Naive thymus-derived CD8-positive, alpha-beta T cell (primary cell): ENCODE data around the gene DGKI. TPM values are rescaled to one million over a fixed set of nuclear protein-coding genes. Genes with fewer than 3 reads are reported as not detected.
"Not testable (repeated sequence)": the region's sequence is repeated elsewhere in the genome, so short reads cannot be mapped to it uniquely, and the experiment has no call there.

Source experiments
- ATAC-seq, 2 donors: fragments of 150-1000 bp; cut with Tn5 transposase in 1 of 2; sonication (Bioruptor Pico), chemical (Tn5 transposase) in 1 of 2; 1 replicate in 1 of 2; 2 replicates in 1 of 2; pipeline ENCODE4 v1.10.0; 2021; ENCODE audit warnings: mild to moderate bottlenecking in 2 of 2, moderate library complexity in 2 of 2
- POLR2A ChIA-PET: fragments of 350-600 bp; sonication (Branson Sonifier 250); formaldehyde crosslinking; loops from one replicate; lab custom pipeline; 2021; ENCODE audit warnings: antibody characterized with exemption; lab: Charles Lee
- DNase-seq, 10 donors: peaks; one replicate each; pipeline versions ENCODE4 v3.0.0 to v3.0.0-alpha.2; 2020 to 2022
- H3K27ac Mint-ChIP-seq, 10 donors: one replicate each; pipeline ENCODE4 v1.8.0; 2020 to 2022; ENCODE audit warnings: mild to moderate bottlenecking in 10 of 10, mixed read lengths in 10 of 10, moderate library complexity in 4 of 10, inconsistent platforms in 1 of 10
- H3K27me3 Mint-ChIP-seq, 5 donors: one replicate each; pipeline ENCODE4 v1.8.0; 2021 to 2022; ENCODE audit warnings: mixed read lengths in 5 of 5
- H3K36me3 Mint-ChIP-seq, 3 donors: one replicate each; pipeline ENCODE4 v1.8.0; 2020 to 2022; ENCODE audit warnings: mixed read lengths in 3 of 3, mild to moderate bottlenecking in 2 of 3, inconsistent platforms in 1 of 3
- H3K4me1 Mint-ChIP-seq, 4 donors: one replicate each; pipeline ENCODE4 v1.8.0; 2021 to 2022; ENCODE audit warnings: mixed read lengths in 4 of 4
- H3K4me3 Mint-ChIP-seq, 10 donors: one replicate each; pipeline ENCODE4 v1.8.0; 2020 to 2022; ENCODE audit warnings: mild to moderate bottlenecking in 10 of 10, mixed read lengths in 10 of 10, moderate library complexity in 6 of 10, inconsistent platforms in 1 of 10
- H3K9me3 Mint-ChIP-seq, 9 donors: one replicate each; pipeline ENCODE4 v1.8.0; 2020 to 2022; ENCODE audit warnings: mixed read lengths in 9 of 9, mild to moderate bottlenecking in 3 of 9, inconsistent platforms in 1 of 9, moderate library complexity in 1 of 9
- polyA plus RNA-seq, 3 donors: library from polyadenylated mRNA; unstranded; fragments of 300-500 nt; fragmentation: Illumina TruSeq; gene quantifications; one replicate each; pipeline ENCODE4 v1.2.3, GENCODE V29; 2021
- total RNA-seq, 8 experiments: library from RNA in 2 of 8; stranded (reverse) in 2 of 8; gene quantifications; one replicate each; pipeline ENCODE4 v1.2.3 and lab custom pipeline; 2021 to 2026

The DGKI gene
- total and polyA plus RNA-seq, 5 experiments from 2014 or later, result 0.01 TPM; not detected in 4

GRCh38 chr7:137734221-137734620 lies 112.6 kb downstream of the DGKI start:
- no peak for ATAC-seq
- Mint-ChIP-seq H3K4me1 (no peaks in the 10 kb centered on the region), H3K27ac (no peak overlapping the region), H3K4me3 (no peak overlapping the region), H3K27me3 (peaks cover 8 to 36% (median 13%) of the 10 kb centered on the region in 5 donors), H3K9me3 (no peaks in the 10 kb centered on the region), H3K36me3 (no peaks in the 10 kb centered on the region)
- DNase-seq, result no peak
- POLR2A ChIA-PET, result no interaction called here

DNA sequence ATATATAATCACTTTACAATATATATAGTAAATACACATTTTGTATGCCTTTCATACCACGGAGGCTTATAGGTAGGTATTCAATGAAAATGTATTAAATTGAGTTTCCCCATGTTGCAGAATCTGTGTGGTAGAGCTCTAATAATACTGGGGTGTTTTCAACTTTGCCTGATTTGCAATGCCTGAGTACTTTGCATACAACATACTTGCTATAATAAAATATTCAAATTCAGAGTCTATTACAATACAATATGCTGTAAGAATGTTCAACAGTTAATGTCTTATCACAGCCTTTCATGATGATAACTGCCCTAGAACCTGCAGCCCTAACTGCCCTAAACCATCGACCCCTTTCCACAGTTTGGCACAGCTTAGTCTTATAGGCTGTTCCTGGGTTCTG lies 114.6 kb downstream of the DGKI start:
- DNase-seq (no peak), ATAC-seq (no peak)
- Mint-ChIP-seq H3K4me1 (no peaks in the 10 kb centered on the region), H3K36me3 (no peaks in the 10 kb centered on the region), H3K9me3 (peaks cover 0 to 4% (median 0%) of the 10 kb centered on the region in 9 donors), H3K27me3 (peaks cover 4 to 29% (median 11%) of the 10 kb centered on the region in 5 donors), H3K4me3 (no peak overlapping the region), H3K27ac (no peak overlapping the region)
- POLR2A ChIA-PET, result no interaction called here

DNA sequence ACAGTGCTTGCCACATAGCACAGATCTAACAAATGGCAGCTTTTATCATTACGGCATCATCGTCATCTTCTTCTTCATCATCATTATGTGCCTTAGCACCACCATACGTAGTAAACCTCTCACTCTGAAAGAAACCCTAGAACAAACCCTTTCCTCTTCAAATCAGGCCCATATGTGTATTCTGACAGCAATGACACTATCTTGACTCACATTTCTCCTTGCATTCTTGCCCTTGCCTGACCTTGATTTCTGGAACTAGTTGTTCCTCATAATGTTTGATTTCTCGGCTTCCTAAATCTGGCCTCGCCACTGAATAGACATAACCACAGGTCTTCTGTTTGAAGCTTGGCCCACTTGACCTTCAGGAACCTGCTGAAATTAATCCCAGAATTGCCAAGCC lies 115.3 kb downstream of the DGKI start:
- no peaks in the 10 kb centered on the region for H3K36me3 Mint-ChIP-seq
- H3K4me3 Mint-ChIP-seq, result no peak overlapping the region
- peaks cover 0 to 4% (median 0%) of the 10 kb centered on the region in 9 donors for H3K9me3 Mint-ChIP-seq
- H3K4me1 Mint-ChIP-seq, result no peaks in the 10 kb centered on the region
- POLR2A ChIA-PET, result no interaction called here
- no peak for DNase-seq
- no peak for ATAC-seq
- H3K27ac Mint-ChIP-seq, result no peak overlapping the region
- peaks cover 4 to 29% (median 11%) of the 10 kb centered on the region in 5 donors for H3K27me3 Mint-ChIP-seq

- ATAC-seq, result no peak
- no peaks in the 10 kb centered on the region for H3K36me3 Mint-ChIP-seq
- H3K4me3 Mint-ChIP-seq, result no peak overlapping the region
- no peaks in the 10 kb centered on the region for H3K4me1 Mint-ChIP-seq
- H3K9me3 Mint-ChIP-seq, result peaks cover 0 to 4% (median 0%) of the 10 kb centered on the region in 9 donors
- H3K27ac Mint-ChIP-seq, result no peak overlapping the region
- DNase-seq, result no peak
- H3K27me3 Mint-ChIP-seq, result peaks cover 6 to 36% (median 15%) of the 10 kb centered on the region in 5 donors
- POLR2A ChIA-PET, result no interaction called here
Measured at GRCh38 chr7:137728426-137728825, 118.3 kb downstream of the DGKI start.

- ATAC-seq, result no peak
- H3K9me3 Mint-ChIP-seq, result peaks cover 0 to 4% (median 0%) of the 10 kb centered on the region in 9 donors
- POLR2A ChIA-PET, result no interaction called here
Measured at GRCh38 chr7:137727413-137727812, 119.4 kb downstream of the DGKI start.

DNA sequence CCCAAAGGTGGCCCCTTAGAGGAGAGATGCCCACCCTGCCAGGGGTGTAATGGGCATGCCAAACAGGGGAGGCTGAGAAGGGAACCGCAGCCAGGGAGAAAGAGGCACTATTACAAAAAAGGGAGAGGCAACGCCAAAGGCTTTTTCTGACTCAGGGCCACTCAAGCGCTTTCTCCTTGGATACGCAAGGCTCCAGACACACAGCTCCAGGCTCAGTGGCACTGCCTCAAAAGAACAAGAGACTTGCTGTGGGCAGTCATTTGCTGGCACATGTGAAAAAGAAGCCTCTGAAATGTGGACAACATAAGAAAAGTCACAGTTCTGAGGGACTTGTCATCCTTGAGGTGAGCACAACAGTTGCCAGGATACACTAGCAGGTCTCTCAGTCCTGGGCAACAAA lies 128.4 kb downstream of the DGKI start:
- DNase-seq (no peak), ATAC-seq (no peak)
- Mint-ChIP-seq H3K36me3 (no peaks in the 10 kb centered on the region), H3K4me3 (no peak overlapping the region), H3K27me3 (peaks cover under 1 to 19% (median 5%) of the 10 kb centered on the region in 5 donors), H3K9me3 (no peaks in the 10 kb centered on the region), H3K4me1 (no peaks in the 10 kb centered on the region), H3K27ac (no peak overlapping the region)
- POLR2A ChIA-PET, result no interaction called here

More at GRCh38 chr7:137727413-137727812, 119.4 kb downstream of the DGKI start:
- H3K36me3 Mint-ChIP-seq, result no peaks in the 10 kb centered on the region
- H3K4me3 Mint-ChIP-seq, result no peak overlapping the region
- no peaks in the 10 kb centered on the region for H3K4me1 Mint-ChIP-seq
- peaks cover 3 to 30% (median 13%) of the 10 kb centered on the region in 5 donors for H3K27me3 Mint-ChIP-seq
- H3K27ac Mint-ChIP-seq, result no peak overlapping the region
- no peak for DNase-seq

- no peaks in the 10 kb centered on the region for H3K9me3 Mint-ChIP-seq
- H3K4me3 Mint-ChIP-seq, result no peak overlapping the region
- ATAC-seq (no peak), DNase-seq (no peak)
- H3K36me3 Mint-ChIP-seq, result no peaks in the 10 kb centered on the region
- H3K4me1 Mint-ChIP-seq, result no peaks in the 10 kb centered on the region
- H3K27ac Mint-ChIP-seq, result no peak overlapping the region
- POLR2A ChIA-PET, result no interaction called here
- H3K27me3 Mint-ChIP-seq, result peaks cover 0 to 19% (median 7%) of the 10 kb centered on the region in 5 donors
Measured at GRCh38 chr7:137717811-137718271, 128.9 kb downstream of the DGKI start.

DNA sequence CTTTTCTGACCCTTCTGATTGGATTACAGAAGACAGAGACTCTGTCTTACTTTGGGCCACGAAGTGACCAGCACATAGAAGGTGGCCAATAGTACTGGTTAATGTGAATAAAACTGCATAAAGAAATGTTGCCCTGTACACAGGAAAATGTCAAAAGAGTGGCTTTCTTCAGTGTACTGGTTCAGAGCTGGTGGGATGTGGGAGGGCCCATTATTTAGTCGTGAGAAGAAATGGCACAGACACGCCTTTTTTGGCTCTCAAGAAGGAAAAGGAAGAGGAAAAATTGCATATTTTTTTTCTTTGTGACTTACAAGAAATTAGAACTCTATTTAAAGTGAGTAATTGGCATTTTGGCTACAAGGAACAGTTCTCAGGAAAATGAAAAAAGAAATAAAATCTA lies 129.7 kb downstream of the DGKI start:
- Mint-ChIP-seq H3K9me3 (no peaks in the 10 kb centered on the region), H3K27me3 (peaks cover 0 to 19% (median 7%) of the 10 kb centered on the region in 5 donors), H3K4me1 (no peaks in the 10 kb centered on the region), H3K36me3 (no peaks in the 10 kb centered on the region), H3K4me3 (no peak overlapping the region), H3K27ac (no peak overlapping the region)
- POLR2A ChIA-PET, result no interaction called here
- DNase-seq, result no peak
- ATAC-seq, result no peak

DNA sequence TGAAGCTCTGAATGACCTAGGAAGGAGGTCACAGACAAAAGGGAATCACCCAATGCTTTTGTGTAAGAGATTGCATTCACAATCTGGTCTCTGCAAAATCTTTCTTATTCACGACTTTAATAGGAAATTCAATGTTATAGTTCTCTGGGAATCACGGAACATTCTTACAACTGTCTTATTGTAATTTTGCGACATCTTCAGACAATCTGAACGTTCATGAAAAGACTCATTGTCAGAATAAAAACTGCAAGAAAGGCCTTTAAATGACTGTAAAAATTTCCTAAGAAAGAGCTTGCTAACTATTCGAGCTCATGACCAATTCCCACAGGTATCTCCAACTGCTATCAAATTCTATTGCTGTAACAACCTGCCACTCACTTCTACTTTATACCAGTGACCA lies 130.7 kb downstream of the DGKI start:
- ATAC-seq (no peak), DNase-seq (no peak)
- H3K9me3 Mint-ChIP-seq, result no peaks in the 10 kb centered on the region
- H3K4me3 Mint-ChIP-seq, result no peak overlapping the region
- no peaks in the 10 kb centered on the region for H3K4me1 Mint-ChIP-seq
- POLR2A ChIA-PET, result no interaction called here
- peaks cover 0 to 16% (median 7%) of the 10 kb centered on the region in 5 donors for H3K27me3 Mint-ChIP-seq
- H3K27ac Mint-ChIP-seq, result no peak overlapping the region
- H3K36me3 Mint-ChIP-seq, result no peaks in the 10 kb centered on the region

- Mint-ChIP-seq H3K9me3 (no peaks in the 10 kb centered on the region), H3K4me1 (no peaks in the 10 kb centered on the region), H3K27me3 (peaks cover 0 to 21% (median 8%) of the 10 kb centered on the region in 5 donors), H3K4me3 (no peak overlapping the region), H3K36me3 (no peaks in the 10 kb centered on the region), H3K27ac (no peak overlapping the region)
- POLR2A ChIA-PET, result no interaction called here
- ATAC-seq (no peak), DNase-seq (no peak)
Measured at GRCh38 chr7:137715533-137715932, 131.2 kb downstream of the DGKI start.

- peaks cover 0 to 24% (median 9%) of the 10 kb centered on the region in 5 donors for H3K27me3 Mint-ChIP-seq
- DNase-seq (no peak), ATAC-seq (no peak)
- H3K4me3 Mint-ChIP-seq, result no peak overlapping the region
- no peak overlapping the region for H3K27ac Mint-ChIP-seq
- POLR2A ChIA-PET, result no interaction called here
- H3K9me3 Mint-ChIP-seq, result no peaks in the 10 kb centered on the region
- no peaks in the 10 kb centered on the region for H3K4me1 Mint-ChIP-seq
- no peaks in the 10 kb centered on the region for H3K36me3 Mint-ChIP-seq
Measured at GRCh38 chr7:137715121-137715520, 131.7 kb downstream of the DGKI start.

GRCh38 chr7:137706330-137706729 lies 140.4 kb downstream of the DGKI start:
- not testable (repeated sequence) for ATAC-seq

DNA sequence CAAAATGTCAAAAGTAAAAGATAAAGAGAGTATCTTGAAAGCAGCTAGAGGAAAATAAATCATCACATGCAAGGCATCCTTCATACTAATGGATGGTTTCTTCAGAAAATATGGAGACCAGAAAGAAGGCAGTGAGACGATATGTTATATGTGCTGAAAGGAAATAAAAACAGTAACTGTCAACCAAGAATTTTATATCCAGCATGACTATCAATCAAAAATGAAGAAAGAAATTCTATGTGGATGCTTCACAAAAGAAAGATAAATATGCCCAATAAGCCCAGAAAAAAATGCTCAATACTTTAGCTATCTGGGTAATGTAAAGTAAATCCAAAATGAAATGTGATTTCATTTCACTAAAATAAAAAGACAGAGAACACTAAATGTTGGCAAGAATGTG lies 142.1 kb downstream of the DGKI start:
- peaks cover 16 to 48% (median 22%) of the 10 kb centered on the region in 9 donors for H3K9me3 Mint-ChIP-seq
- H3K36me3 Mint-ChIP-seq, result peaks cover 0 to 22% (median 0%) of the 10 kb centered on the region in 3 donors
- DNase-seq, result no peak
- H3K27ac Mint-ChIP-seq, result no peak overlapping the region
- peaks cover 0 to 7% (median 2%) of the 10 kb centered on the region in 5 donors for H3K27me3 Mint-ChIP-seq
- no peaks in the 10 kb centered on the region for H3K4me1 Mint-ChIP-seq
- POLR2A ChIA-PET, result no interaction called here
- no peak for ATAC-seq
- H3K4me3 Mint-ChIP-seq, result no peak overlapping the region

More at GRCh38 chr7:137706330-137706729, 140.4 kb downstream of the DGKI start:
- DNase-seq, POLR2A ChIA-PET, H3K27ac Mint-ChIP-seq, H3K4me3 Mint-ChIP-seq, H3K4me1 Mint-ChIP-seq: not testable (repeated sequence)
- peaks cover under 1 to 23% (median 6%) of the 10 kb centered on the region in 5 donors for H3K27me3 Mint-ChIP-seq
- peaks cover 0 to 22% (median 0%) of the 10 kb centered on the region in 3 donors for H3K36me3 Mint-ChIP-seq
- H3K9me3 Mint-ChIP-seq, result peaks cover 14 to 48% (median 22%) of the 10 kb centered on the region in 9 donors
